Activated T-cell treated with anti-CD3 and anti-CD28 coated beads for 4 hours (primary cell): ENCODE data around the gene MAST2.
"Not testable (repeated sequence)": the region's sequence is repeated elsewhere in the genome, so short reads cannot be mapped to it uniquely, and the experiment has no call there.

Experiments used
- DNase-seq: peaks from one replicate; pipeline ENCODE4 v3.0.0-alpha.2; 2020

MAST2 gene

GRCh38 chr1:45949462-45949861 lies 146.1 kb downstream of the MAST2 start:
- DNase-seq: not testable (repeated sequence)

- DNase-seq: no peak
Observed at GRCh38 chr1:45952072-45952471, 148.7 kb downstream of the MAST2 start.

GRCh38 chr1:45953934-45954847 lies 150.8 kb downstream of the MAST2 start:
- no peak for DNase-seq

DNA sequence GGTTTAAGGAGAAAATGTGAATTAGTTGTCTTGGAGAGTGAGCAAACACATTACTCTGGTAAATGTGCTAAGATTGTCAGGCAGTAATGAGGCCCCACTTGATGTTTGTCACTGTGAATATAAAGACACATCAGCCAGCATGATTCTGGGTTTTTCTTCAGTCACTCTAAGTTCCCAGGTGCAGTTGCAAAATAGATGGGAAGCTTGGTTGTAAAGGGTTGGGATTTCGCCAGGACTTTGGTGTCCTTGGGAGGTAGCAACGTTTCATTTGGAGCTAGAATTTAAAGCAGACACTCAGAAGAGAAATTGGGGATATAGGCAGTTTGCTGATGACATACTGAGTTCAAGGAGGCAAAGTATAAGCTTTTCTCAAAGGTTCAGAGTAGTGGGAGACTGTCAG lies 154.3 kb downstream of the MAST2 start:
- DNase-seq: no peak

DNA sequence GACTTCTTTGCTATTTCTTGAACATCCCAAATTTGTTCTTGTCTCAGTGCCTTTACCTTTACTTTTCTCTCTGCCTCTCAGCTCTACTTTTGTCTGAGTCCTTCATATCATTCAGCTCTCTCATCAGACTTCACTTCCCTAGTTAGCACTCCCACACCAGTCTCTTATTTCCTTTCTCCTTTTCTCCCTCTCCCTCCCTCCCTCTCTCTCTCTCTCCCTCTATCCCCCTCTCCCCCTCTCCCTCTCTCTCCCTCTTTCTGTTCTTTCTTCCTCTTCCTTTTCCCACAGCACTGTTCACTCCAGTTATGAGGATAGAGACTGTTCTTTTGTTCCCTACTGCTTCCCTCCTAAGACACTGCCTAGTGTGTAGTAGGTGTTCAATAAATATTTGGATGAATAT lies 154.9 kb downstream of the MAST2 start:
- no peak for DNase-seq

DNA sequence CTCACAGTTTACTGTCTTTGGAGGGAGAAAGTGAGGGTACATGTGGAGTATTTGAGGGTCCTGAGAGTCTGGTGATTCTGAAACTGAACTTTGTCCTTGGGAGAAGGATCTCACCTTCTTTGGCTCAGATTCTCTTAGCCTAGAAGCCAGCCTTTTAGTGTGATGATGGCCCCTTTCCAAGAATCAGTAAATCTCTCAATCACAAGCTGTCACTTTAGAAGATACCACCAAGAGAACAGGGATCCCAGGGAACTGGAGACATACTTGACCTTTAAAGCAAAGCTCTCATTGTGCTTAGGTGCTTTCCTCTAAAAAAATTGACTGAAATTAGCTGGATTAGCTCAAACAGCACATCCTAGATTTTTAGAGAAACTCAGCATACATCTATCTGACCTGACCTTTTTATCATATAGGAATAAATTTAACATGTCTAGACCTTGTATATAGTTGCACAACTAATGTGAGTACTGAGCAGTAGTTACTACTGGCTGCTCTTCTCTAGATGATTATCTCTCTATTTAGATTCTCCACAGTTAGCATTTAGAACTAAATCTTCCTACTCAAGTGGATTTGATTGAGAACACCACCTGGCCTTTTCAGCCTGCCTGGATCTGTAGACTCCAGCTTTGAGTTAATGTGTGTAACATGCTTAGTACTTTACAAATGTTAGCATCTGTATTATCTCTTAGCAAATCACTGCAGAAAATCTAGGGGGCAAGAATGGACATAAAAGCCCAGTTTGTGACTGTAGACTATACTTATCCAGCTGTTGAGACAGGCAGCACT lies 157.7 kb downstream of the MAST2 start:
- DNase-seq: no peak

GRCh38 chr1:45961936-45962335 lies 158.5 kb downstream of the MAST2 start:
- DNase-seq: not testable (repeated sequence)

DNA sequence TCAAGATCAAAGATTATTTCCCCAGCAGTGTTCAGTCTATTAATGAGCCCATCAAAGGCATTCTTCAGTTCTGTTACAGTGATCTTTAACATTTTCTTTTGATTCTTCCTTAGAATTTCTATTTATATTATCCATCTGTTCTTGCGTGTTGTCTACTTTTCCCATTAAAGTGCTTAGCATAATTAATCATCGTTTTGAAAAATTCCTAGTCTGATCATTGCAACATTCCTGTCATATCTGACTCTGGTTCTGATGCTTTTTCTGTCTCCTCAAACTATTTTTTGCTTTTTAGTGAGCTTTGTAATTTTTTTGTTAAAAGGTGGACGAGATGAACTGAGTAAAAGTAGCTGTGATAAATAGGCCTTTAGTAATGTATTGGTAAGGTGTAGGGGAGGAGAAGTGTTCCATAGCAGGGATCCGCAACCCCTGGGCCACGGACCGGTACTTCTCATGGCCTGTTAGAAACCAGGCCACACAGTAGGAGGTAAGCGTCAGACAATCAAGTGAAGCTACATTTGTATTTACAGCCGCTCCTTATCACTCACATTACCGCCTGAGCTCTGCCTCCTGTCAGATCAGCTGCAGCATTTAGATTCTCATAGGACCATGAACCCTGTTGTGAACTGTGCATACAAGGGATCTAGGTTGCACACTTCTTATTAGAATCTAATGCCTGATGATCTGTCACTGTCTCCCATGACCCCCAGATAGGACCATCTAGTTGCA lies 165.7 kb downstream of the MAST2 start:
- DNase-seq: no peak

DNA sequence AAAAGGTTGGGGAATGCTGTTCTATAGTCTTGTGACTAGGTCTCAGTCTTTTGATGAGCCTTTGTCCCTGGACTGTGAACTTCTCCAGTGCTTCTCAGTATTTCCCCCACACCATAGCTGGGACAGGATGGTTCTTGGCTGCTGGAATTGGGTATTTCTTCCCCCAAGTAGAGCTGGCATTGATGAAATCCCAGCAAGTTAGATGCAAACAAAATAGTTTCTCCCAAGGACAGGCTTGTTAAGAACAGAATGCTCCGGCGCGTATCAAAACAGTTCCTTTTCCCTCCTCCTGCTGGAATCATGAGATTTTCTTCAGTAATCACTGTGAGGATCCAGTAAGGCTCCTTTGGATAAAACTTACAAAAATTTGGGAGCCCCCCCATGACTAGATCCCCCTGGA lies 166.5 kb downstream of the MAST2 start:
- DNase-seq: no peak

GRCh38 chr1:45971335-45971734 lies 167.9 kb downstream of the MAST2 start:
- DNase-seq: no peak

GRCh38 chr1:45971922-45972531 lies 168.6 kb downstream of the MAST2 start:
- no peak for DNase-seq

GRCh38 chr1:45972621-45973020 lies 169.2 kb downstream of the MAST2 start:
- DNase-seq: no peak

DNA sequence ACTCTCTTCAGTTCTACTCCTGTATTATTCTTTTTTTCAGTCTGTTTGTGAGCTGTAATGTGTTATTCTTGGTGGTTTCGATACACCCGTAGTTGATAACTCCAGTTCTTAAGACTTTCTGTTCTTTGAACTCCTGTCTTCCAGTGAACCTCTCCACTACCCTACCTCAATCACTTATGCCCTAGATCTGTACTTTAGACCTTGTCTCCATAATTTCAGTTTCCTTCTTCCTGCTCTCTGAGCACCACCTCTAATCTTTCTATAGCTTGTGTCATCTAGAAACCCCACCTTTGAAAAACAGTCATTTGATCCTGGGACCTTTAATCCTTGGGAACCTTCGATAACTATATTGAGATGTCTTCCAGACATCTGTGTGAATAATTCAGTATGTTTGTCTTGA lies 169.7 kb downstream of the MAST2 start:
- DNase-seq: no peak

DNA sequence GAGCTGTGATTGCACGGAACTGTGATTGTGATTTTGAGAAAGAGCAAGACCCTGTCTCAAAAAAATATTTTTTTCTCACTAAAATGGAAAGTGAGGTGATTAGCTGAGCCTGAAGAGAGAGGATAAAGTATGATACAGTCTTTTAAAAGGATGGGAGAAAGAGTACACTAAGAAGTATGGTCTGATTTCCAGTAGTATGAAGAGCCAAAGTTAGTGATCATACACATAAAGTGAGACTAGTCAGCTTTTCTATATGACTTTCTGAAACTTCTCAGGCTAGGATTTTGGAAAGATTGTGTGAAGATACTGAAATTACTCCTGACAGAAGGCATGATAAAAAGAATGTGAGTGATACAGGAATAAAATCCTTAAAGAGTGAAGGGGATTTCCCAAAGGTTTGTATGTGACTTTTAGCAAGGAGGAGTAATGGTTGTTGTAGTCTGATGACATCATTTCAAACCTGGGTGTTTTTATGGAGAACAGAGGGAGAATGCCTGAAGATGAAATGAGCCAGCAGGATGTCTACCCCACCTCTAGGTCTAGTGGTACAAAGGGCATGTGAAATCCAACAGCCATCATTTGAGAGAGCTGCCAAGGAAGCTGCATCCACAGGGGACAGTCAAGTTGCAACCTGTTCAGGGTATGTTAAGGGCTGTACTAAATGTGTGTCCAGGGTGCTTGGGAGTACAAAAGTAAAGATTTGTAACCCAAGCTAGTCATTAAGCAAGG lies 171.3 kb downstream of the MAST2 start:
- no peak for DNase-seq

GRCh38 chr1:45976623-45977022 lies 173.2 kb downstream of the MAST2 start:
- no peak for DNase-seq

GRCh38 chr1:45979074-45979777 lies 175.8 kb downstream of the MAST2 start:
- DNase-seq: no peak

DNA sequence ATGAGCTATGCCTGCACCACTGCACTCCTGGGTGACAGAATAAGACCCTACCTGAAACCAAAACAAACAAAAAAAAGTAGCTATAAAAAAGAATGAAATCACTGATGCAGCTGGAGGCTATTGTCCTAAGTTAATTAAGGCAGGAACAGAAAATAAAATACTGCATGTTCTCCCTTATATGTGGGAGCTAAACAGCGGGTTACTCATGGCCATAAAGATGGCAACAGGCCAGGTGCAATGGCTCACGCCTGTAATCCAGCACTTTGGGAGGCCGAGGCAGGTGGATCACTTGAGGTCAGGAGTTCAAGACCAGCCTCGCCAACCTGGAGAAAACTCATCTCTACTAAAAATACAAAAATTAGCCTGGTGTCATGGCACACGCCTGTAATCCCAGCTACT lies 176.4 kb downstream of the MAST2 start:
- DNase-seq: no peak

DNA sequence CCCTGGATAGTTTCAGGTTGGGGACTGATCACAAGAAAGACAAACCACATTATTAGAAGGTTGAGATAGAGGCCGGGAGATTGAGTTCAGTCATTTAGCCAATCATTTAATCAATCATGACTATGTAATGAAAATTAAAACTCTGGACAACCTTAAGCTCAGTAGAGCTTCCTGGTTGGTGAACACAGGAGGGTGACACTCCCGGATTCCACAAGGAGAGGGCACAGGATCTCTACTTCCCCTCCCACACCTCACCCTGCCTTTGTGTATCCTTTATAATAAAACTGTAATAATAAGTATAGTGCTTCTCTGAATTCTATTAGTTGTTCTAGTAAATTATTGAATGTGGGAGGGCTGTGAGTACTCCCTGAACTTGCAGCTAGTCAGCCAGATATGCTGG lies 178.9 kb downstream of the MAST2 start:
- DNase-seq: no peak

DNA sequence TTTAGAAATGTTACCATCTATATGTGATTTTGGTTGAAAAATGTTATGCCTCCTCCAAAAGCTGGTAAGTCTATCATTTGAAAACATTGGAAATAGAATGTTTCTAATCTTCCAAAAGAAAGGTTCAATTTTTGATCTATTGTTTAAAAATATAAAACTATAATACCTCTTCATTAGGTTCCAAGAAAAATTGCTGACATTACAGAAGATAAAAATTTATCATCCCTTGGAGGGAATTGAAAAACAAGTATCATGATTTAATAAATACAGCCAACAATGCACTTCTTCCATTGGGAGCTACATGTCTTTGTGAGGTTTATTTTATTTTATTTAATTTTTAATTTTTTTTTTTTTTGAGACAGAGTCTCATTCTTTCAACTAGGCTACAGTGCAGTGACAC lies 180.6 kb downstream of the MAST2 start:
- no peak for DNase-seq

- no peak for DNase-seq
Observed at GRCh38 chr1:45987204-45987603, 183.8 kb downstream of the MAST2 start.

- no peak for DNase-seq
Observed at GRCh38 chr1:45989249-45989648, 185.8 kb downstream of the MAST2 start.

GRCh38 chr1:45994423-45994822 lies 191.0 kb downstream of the MAST2 start:
- DNase-seq: no peak
